Measurements from ENCODE around the gene ATG9B. TPM values are rescaled to one million over a fixed set of nuclear protein-coding genes. Genes with fewer than 3 reads are reported as not detected.

ATG9B gene
- total and polyA plus RNA-seq, 2 of the 13 experiments (the other 11 are each of a cell fraction or from before 2014, with no cell fraction given): 0.24 TPM; not detected in 1

DNA sequence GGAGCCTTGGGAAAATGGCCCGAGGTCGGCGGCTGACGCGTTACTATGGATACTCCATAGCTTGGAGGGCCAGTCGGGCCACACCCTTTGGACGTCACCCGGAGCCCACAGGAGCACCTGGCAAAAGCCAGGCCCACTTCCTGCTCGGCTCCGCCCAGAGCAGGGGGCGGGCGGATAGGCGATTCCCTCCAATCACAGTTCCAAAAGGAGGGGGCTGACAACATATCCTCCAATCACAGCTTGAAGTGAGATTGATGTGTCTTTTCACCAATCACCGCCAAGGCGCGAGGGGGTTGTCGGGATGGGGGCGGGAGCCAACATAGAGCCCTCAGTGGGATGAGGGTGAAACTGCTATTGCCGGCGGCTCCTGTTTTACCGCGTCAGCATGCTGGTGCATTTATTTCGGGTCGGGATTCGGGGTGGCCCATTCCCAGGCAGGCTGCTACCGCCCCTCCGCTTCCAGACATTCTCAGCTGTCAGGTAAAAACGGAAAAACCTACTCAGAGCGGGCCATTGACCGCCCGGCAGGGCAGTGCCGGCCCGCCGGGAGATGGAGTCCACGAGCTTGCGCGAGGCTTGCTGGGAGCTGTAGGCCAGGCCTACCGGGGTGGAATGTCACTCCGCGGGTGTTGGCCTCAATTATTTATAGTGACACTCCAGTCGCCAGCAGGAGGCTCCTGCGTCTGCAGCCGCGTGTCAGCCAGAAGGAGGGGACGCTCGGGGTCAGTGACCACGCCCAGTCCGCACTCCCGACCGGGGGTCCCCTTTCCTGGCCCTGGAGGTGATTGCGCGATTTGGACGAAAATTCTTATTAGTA is 4.0 kb upstream of the ATG9B start, which contains the start of gene ABCB8 (continued):
- TF ChIP-seq SP5 (CRISPR knock-in tag; IDR thresholded peaks at IDR 0.05; ENCODE audit: borderline replicate concordance, low read depth) (0 out of 2 replicates have a peak, but pooled peaks have one; percentile 51), TEAD3 (CRISPR knock-in tag; optimal IDR thresholded peaks at IDR 0.05; ENCODE audit: borderline replicate concordance) (peak; percentile 82), SP2 (CRISPR knock-in tag; IDR thresholded peaks at IDR 0.05) (peak; percentile 99), ELF1 (CRISPR knock-in tag; IDR thresholded peaks at IDR 0.05) (peak; percentile 95), ZNF317 (CRISPR knock-in tag; IDR thresholded peaks at IDR 0.05) (peak; percentile 46; the same call in 1 of the 2 replicates), PHF8 (CRISPR knock-in tag; IDR thresholded peaks at IDR 0.05) (peak; percentile 76), ZBTB8A (CRISPR knock-in tag; IDR thresholded peaks at IDR 0.05; ENCODE audit: borderline replicate concordance, low read depth) (no peak), SNAI1 (CRISPR knock-in tag; IDR thresholded peaks at IDR 0.05; ENCODE audit: borderline replicate concordance) (peak; percentile 26; the same call in 1 of the 2 replicates), ZMYM2 (CRISPR knock-in tag; IDR thresholded peaks at IDR 0.05) (peak; percentile 73; the same call in 1 of the 2 replicates)
- TF ChIP-seq, protein P1, sequence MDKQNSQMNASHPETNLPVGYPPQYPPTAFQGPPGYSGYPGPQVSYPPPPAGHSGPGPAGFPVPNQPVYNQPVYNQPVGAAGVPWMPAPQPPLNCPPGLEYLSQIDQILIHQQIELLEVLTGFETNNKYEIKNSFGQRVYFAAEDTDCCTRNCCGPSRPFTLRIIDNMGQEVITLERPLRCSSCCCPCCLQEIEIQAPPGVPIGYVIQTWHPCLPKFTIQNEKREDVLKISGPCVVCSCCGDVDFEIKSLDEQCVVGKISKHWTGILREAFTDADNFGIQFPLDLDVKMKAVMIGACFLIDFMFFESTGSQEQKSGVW (CRISPR knock-in tag; IDR thresholded peaks at IDR 0.05; ENCODE audit: borderline replicate concordance): no peak
- TF ChIP-seq, protein P2, sequence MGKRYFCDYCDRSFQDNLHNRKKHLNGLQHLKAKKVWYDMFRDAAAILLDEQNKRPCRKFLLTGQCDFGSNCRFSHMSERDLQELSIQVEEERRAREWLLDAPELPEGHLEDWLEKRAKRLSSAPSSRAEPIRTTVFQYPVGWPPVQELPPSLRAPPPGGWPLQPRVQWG (CRISPR knock-in tag; IDR thresholded peaks at IDR 0.05; ENCODE audit: borderline replicate concordance, low read depth): no peak
- TF ChIP-seq, protein P3, sequence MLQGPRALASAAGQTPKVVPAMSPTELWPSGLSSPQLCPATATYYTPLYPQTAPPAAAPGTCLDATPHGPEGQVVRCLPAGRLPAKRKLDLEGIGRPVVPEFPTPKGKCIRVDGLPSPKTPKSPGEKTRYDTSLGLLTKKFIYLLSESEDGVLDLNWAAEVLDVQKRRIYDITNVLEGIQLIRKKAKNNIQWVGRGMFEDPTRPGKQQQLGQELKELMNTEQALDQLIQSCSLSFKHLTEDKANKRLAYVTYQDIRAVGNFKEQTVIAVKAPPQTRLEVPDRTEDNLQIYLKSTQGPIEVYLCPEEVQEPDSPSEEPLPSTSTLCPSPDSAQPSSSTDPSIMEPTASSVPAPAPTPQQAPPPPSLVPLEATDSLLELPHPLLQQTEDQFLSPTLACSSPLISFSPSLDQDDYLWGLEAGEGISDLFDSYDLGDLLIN (CRISPR knock-in tag; IDR thresholded peaks at IDR 0.05; ENCODE audit: borderline replicate concordance): no peak
- TF ChIP-seq, protein P4, sequence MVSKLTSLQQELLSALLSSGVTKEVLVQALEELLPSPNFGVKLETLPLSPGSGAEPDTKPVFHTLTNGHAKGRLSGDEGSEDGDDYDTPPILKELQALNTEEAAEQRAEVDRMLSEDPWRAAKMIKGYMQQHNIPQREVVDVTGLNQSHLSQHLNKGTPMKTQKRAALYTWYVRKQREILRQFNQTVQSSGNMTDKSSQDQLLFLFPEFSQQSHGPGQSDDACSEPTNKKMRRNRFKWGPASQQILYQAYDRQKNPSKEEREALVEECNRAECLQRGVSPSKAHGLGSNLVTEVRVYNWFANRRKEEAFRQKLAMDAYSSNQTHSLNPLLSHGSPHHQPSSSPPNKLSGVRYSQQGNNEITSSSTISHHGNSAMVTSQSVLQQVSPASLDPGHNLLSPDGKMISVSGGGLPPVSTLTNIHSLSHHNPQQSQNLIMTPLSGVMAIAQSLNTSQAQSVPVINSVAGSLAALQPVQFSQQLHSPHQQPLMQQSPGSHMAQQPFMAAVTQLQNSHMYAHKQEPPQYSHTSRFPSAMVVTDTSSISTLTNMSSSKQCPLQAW (CRISPR knock-in tag; IDR thresholded peaks at IDR 0.05): peak; percentile 85
- TF ChIP-seq, protein P5, sequence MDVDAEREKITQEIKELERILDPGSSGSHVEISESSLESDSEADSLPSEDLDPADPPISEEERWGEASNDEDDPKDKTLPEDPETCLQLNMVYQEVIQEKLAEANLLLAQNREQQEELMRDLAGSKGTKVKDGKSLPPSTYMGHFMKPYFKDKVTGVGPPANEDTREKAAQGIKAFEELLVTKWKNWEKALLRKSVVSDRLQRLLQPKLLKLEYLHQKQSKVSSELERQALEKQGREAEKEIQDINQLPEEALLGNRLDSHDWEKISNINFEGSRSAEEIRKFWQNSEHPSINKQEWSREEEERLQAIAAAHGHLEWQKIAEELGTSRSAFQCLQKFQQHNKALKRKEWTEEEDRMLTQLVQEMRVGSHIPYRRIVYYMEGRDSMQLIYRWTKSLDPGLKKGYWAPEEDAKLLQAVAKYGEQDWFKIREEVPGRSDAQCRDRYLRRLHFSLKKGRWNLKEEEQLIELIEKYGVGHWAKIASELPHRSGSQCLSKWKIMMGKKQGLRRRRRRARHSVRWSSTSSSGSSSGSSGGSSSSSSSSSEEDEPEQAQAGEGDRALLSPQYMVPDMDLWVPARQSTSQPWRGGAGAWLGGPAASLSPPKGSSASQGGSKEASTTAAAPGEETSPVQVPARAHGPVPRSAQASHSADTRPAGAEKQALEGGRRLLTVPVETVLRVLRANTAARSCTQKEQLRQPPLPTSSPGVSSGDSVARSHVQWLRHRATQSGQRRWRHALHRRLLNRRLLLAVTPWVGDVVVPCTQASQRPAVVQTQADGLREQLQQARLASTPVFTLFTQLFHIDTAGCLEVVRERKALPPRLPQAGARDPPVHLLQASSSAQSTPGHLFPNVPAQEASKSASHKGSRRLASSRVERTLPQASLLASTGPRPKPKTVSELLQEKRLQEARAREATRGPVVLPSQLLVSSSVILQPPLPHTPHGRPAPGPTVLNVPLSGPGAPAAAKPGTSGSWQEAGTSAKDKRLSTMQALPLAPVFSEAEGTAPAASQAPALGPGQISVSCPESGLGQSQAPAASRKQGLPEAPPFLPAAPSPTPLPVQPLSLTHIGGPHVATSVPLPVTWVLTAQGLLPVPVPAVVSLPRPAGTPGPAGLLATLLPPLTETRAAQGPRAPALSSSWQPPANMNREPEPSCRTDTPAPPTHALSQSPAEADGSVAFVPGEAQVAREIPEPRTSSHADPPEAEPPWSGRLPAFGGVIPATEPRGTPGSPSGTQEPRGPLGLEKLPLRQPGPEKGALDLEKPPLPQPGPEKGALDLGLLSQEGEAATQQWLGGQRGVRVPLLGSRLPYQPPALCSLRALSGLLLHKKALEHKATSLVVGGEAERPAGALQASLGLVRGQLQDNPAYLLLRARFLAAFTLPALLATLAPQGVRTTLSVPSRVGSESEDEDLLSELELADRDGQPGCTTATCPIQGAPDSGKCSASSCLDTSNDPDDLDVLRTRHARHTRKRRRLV (CRISPR knock-in tag; IDR thresholded peaks at IDR 0.05): peak; percentile 65; the same call in 1 of the 2 replicates
- TF ChIP-seq, protein P6, sequence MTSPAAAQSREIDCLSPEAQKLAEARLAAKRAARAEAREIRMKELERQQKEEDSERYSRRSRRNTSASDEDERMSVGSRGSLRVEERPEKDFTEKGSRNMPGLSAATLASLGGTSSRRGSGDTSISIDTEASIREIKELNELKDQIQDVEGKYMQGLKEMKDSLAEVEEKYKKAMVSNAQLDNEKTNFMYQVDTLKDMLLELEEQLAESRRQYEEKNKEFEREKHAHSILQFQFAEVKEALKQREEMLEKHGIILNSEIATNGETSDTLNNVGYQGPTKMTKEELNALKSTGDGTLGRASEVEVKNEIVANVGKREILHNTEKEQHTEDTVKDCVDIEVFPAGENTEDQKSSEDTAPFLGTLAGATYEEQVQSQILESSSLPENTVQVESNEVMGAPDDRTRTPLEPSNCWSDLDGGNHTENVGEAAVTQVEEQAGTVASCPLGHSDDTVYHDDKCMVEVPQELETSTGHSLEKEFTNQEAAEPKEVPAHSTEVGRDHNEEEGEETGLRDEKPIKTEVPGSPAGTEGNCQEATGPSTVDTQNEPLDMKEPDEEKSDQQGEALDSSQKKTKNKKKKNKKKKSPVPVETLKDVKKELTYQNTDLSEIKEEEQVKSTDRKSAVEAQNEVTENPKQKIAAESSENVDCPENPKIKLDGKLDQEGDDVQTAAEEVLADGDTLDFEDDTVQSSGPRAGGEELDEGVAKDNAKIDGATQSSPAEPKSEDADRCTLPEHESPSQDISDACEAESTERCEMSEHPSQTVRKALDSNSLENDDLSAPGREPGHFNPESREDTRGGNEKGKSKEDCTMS (CRISPR knock-in tag; conservative IDR thresholded peaks at IDR 0.05): no peak
